Common myeloid progenitor, CD34-positive (primary cell): ENCODE measurements around the gene ZAR1.

Source experiments
- CTCF ChIA-PET: fragments of 350-600 bp; sonication (Branson Sonifier 250); formaldehyde crosslinking; loops from one replicate; lab custom pipeline; 2021; ENCODE audit warnings: antibody characterized with exemption; lab: Charles Lee
- POLR2A ChIA-PET: fragments of 350-600 bp; sonication (Branson Sonifier 250); formaldehyde crosslinking; loops from one replicate; lab custom pipeline; 2021; ENCODE audit warnings: antibody characterized with exemption; lab: Charles Lee
- DNase-seq, 3 donors: peaks; one replicate each; pipeline versions ENCODE4 v3.0.0 to v3.0.0-alpha.2; 2013
- H3K27ac ChIP-seq, 2 experiments: 1 replicate in 1 of 2; 2 replicates in 1 of 2; pipeline ENCODE4 v1.7.0; 2013; ENCODE audit warnings: inconsistent platforms in 2 of 2, low read length in 2 of 2, mild to moderate bottlenecking in 2 of 2, low read depth in 1 of 2, moderate library complexity in 1 of 2; ENCODE audit not compliant: severe bottlenecking in 2 of 2, insufficient read depth in 1 of 2, poor library complexity in 1 of 2
- H3K27me3 ChIP-seq, 5 experiments: replicated peaks in 2 of 5; 1 replicate in 3 of 5; 2 replicates in 2 of 5; pipeline versions ENCODE4 v1.6.1 to v1.7.0; 2013; ENCODE audit warnings: low read length in 4 of 5, mild to moderate bottlenecking in 2 of 5, moderate library complexity in 2 of 5, inconsistent platforms in 1 of 5; ENCODE audit not compliant: insufficient read depth in 5 of 5, control insufficient read depth in 4 of 5
- H3K36me3 ChIP-seq, 4 experiments: 1 replicate in 2 of 4; 2 replicates in 2 of 4; pipeline versions ENCODE4 v1.6.1 to v1.7.0; 2013; ENCODE audit warnings: low read length in 3 of 4, control low read depth in 1 of 4, mild to moderate bottlenecking in 1 of 4; ENCODE audit not compliant: control insufficient read depth in 4 of 4, insufficient read depth in 4 of 4
- H3K4me1 ChIP-seq, 4 experiments: 1 replicate in 3 of 4; 2 replicates in 1 of 4; pipeline versions ENCODE4 v1.6.1 to v1.7.1; 2013; ENCODE audit warnings: low read length in 3 of 4, mild to moderate bottlenecking in 3 of 4, control low read depth in 1 of 4, inconsistent platforms in 1 of 4, moderate library complexity in 1 of 4; ENCODE audit not compliant: control insufficient read depth in 4 of 4, insufficient read depth in 4 of 4; ENCODE audit errors: control extremely low read depth in 1 of 4
- H3K4me3 ChIP-seq, 7 experiments: 1 replicate in 4 of 7; 2 replicates in 3 of 7; pipeline versions ENCODE4 v1.5.1 to v1.7.0; 2013; ENCODE audit warnings: mild to moderate bottlenecking in 7 of 7, low read length in 6 of 7, moderate library complexity in 6 of 7, inconsistent platforms in 2 of 7, low read depth in 2 of 7, control low read depth in 1 of 7; ENCODE audit not compliant: insufficient read depth in 4 of 7, control insufficient read depth in 1 of 7; ENCODE audit errors: extremely low read depth in 1 of 7
- H3K9me3 ChIP-seq, 5 experiments: 1 replicate in 4 of 5; 2 replicates in 1 of 5; pipeline versions ENCODE4 v1.6.1 to v1.7.1; 2013; ENCODE audit warnings: low read length in 4 of 5, mild to moderate bottlenecking in 2 of 5, inconsistent platforms in 1 of 5, low read depth in 1 of 5, moderate library complexity in 1 of 5; ENCODE audit not compliant: control insufficient read depth in 4 of 5, insufficient read depth in 2 of 5; ENCODE audit errors: control extremely low read depth in 1 of 5
- WGBS: methylation state at CpG from one replicate; pipeline ENCODE4 v1.1.5; 2013; ENCODE audit not compliant: insufficient coverage; 5-methylcytosine and 5-hydroxymethylcytosine counted together

ZAR1 gene

GRCh38 chr4:48493452-48494100, 3.5 kb downstream of the ZAR1 start:
- H3K4me1 ChIP-seq = peaks cover 0 to 13% (median 8%) of the 10 kb centered on the region in 4 experiments
- no peak for DNase-seq
- H3K4me3 ChIP-seq = no peak overlapping the region
- peaks cover 10 to 42% (median 20%) of the 10 kb centered on the region in 5 experiments for H3K27me3 ChIP-seq
- POLR2A ChIA-PET = no interaction called here
- H3K36me3 ChIP-seq = peaks cover 0 to 6% (median 2%) of the 10 kb centered on the region in 4 experiments
- peaks cover 0 to 3% (median 0%) of the 10 kb centered on the region in 5 experiments for H3K9me3 ChIP-seq
- H3K27ac ChIP-seq = no peak overlapping the region
- CTCF ChIA-PET = interaction anchor here (2.0 kb wide), 1 partner anchor 12 kb away, joined by 4 read pairs; no protein-coding TSS in a partner anchor
- 96% methylated on average over 3 of the region's 4 CpGs for WGBS

GRCh38 chr4:48495941-48496340, 5.9 kb downstream of the ZAR1 start:
- no peak for DNase-seq
- POLR2A ChIA-PET = no interaction called here
- Histone ChIP-seq H3K36me3 (peaks cover 4 to 25% (median 10%) of the 10 kb centered on the region in 4 experiments), H3K4me1 (peaks cover 0 to 2% (median 0%) of the 10 kb centered on the region in 4 experiments), H3K9me3 (peaks cover 0 to 3% (median 0%) of the 10 kb centered on the region in 5 experiments), H3K4me3 (no peak overlapping the region), H3K27ac (no peak overlapping the region), H3K27me3 (peaks cover 0 to 18% (median 14%) of the 10 kb centered on the region in 5 experiments)
- CTCF ChIA-PET = interaction anchor here (0.8 to 1.0 kb wide), 2 partner anchors 156 to 368 kb away, joined by 3 read pairs; no protein-coding TSS in a partner anchor
- WGBS = 100% methylated on average over 1 of the region's 2 CpGs

GRCh38 chr4:48498895-48499294, 8.8 kb downstream of the ZAR1 start:
- ChIA-PET CTCF (interaction anchor here (0.7 kb wide), 1 partner anchor 17 kb away, joined by 3 read pairs; no protein-coding TSS in a partner anchor), POLR2A (no interaction called here)
- Histone ChIP-seq H3K4me1 (no peaks in the 10 kb centered on the region), H3K9me3 (no peaks in the 10 kb centered on the region), H3K36me3 (peaks cover 9 to 37% (median 16%) of the 10 kb centered on the region in 4 experiments), H3K27ac (no peak overlapping the region), H3K4me3 (no peak overlapping the region), H3K27me3 (no peaks in the 10 kb centered on the region)
- WGBS = 100% methylated on average over 1 of the region's 4 CpGs
- no peak for DNase-seq

- Histone ChIP-seq H3K27me3 (no peaks in the 10 kb centered on the region), H3K9me3 (no peaks in the 10 kb centered on the region), H3K4me3 (no peak overlapping the region), H3K4me1 (peaks cover 0 to 4% (median 0%) of the 10 kb centered on the region in 4 experiments), H3K36me3 (peaks cover 9 to 37% (median 17%) of the 10 kb centered on the region in 4 experiments), H3K27ac (no peak overlapping the region)
- CTCF ChIA-PET = interaction anchor here (0.7 kb wide), 1 partner anchor 18 kb away, joined by 3 read pairs; no protein-coding TSS in a partner anchor
- POLR2A ChIA-PET = no interaction called here
- no peak for DNase-seq
- WGBS = no CpG with 5 or more reads among the region's 3 CpGs
These were observed 9.6 kb downstream of the ZAR1 start for GRCh38 chr4:48499551-48500066.

- Histone ChIP-seq H3K9me3 (no peaks in the 10 kb centered on the region), H3K36me3 (peaks cover 15 to 54% (median 21%) of the 10 kb centered on the region in 4 experiments), H3K4me3 (no peak overlapping the region), H3K27me3 (no peaks in the 10 kb centered on the region), H3K27ac (no peak overlapping the region), H3K4me1 (peaks cover 0 to 4% (median 0%) of the 10 kb centered on the region in 4 experiments)
- ChIA-PET POLR2A (no interaction called here), CTCF (no interaction called here)
- 100% methylated on average over 1 of the region's 4 CpGs for WGBS
- DNase-seq = no peak
These were observed 13.4 kb downstream of the ZAR1 start for GRCh38 chr4:48503233-48504025.

GRCh38 chr4:48504026-48504330, 13.9 kb downstream of the ZAR1 start:
- no peak for DNase-seq
- no CpG with 5 or more reads among the region's 2 CpGs for WGBS
- peaks cover 17 to 55% (median 24%) of the 10 kb centered on the region in 4 experiments for H3K36me3 ChIP-seq
- ChIA-PET CTCF (no interaction called here), POLR2A (no interaction called here)
- H3K27ac ChIP-seq = no peak overlapping the region
- H3K27me3 ChIP-seq = no peaks in the 10 kb centered on the region
- H3K4me1 ChIP-seq = peaks cover 0 to 4% (median 0%) of the 10 kb centered on the region in 4 experiments
- no peaks in the 10 kb centered on the region for H3K9me3 ChIP-seq
- no peak overlapping the region for H3K4me3 ChIP-seq
